ENCODE measurements around the gene RPTOR. TPM values are rescaled to one million over a fixed set of nuclear protein-coding genes. Genes with fewer than 3 reads are reported as not detected.

The RPTOR gene
- total RNA-seq, 6 experiments from 2014 or later, result 34.4 to 39.2 (median 35.5) TPM

- peaks cover 3% of the 10 kb centered on the region for H3K4me1 Mint-ChIP-seq (ENCODE audit: low read depth)
- H3K27ac Mint-ChIP-seq, result no peak overlapping the region
- TF ChIP-seq CTCF (IDR thresholded peaks at IDR 0.05), result no peak
- no peak for DNase-seq
- H3K9me3 Mint-ChIP-seq, result no peaks in the 10 kb centered on the region
- no peaks in the 10 kb centered on the region for H3K27me3 Mint-ChIP-seq (ENCODE audit: insufficient read depth)
- peaks cover 23% of the 10 kb centered on the region for H3K36me3 Mint-ChIP-seq (ENCODE audit: low read depth)
- H3K4me3 Mint-ChIP-seq, result no peak overlapping the region
These were observed 402.7 kb downstream of the RPTOR start for GRCh38 chr17:80947200-80947940.

DNA sequence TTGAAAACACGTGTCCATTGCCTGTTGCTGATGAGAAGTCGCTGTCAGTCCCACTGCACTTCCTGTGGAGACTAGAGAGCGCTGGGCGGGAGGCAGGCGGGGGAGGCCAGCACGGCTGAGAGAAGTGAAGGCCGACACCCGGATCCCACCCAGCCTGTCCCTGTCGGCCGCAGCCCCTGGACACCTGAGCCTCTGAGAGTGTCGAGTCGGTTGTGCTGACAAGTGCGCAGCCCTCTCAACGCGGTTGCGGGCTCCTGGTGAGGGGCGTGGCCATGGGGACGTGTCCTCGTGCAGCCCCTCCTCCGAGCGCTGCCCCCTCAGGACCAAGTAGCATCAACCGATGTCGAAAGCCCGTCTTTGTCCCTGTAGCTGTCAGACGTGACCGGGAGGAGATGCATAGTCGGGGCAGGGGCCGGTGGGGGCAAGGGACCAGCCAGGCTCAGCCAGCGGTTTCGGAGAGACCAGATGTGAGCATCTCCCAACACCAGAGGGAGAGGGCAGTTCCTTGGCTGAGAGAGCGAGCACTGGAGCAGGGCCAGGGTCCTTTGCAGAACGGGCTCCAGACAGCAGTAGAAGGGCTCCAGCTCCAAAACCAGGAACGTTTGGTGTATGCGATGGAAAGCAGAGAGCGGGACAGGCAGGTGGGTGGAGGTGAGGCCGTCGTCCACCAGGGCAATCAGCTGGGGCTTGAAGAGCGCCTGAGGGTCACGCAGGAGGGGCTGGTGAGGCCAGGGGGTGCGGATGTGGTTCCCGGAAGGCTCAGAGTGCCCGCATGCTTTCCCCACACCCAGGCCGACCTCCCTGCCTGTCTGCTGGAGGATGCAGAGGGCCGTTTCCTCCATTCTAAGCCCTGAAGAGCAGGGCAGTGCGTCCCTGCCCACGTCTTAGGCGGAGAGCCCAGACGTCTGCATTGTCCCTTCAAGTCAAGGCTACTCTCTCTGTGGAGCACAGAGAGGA, 403.7 kb downstream of the RPTOR start:
- Mint-ChIP-seq H3K4me3 (no peak overlapping the region), H3K27me3 (ENCODE audit: insufficient read depth) (no peaks in the 10 kb centered on the region), H3K4me1 (ENCODE audit: low read depth) (no peaks in the 10 kb centered on the region), H3K9me3 (no peaks in the 10 kb centered on the region), H3K36me3 (ENCODE audit: low read depth) (peaks cover 20% of the 10 kb centered on the region), H3K27ac (no peak overlapping the region)
- no peak for DNase-seq
- no peak for TF ChIP-seq CTCF (IDR thresholded peaks at IDR 0.05)

- H3K4me3 Mint-ChIP-seq, result no peak overlapping the region
- no peak for DNase-seq
- H3K27ac Mint-ChIP-seq, result no peak overlapping the region
- H3K9me3 Mint-ChIP-seq, result no peaks in the 10 kb centered on the region
- peaks cover 20% of the 10 kb centered on the region for H3K36me3 Mint-ChIP-seq (ENCODE audit: low read depth)
- no peaks in the 10 kb centered on the region for H3K4me1 Mint-ChIP-seq (ENCODE audit: low read depth)
- TF ChIP-seq CTCF (IDR thresholded peaks at IDR 0.05), result no peak
- H3K27me3 Mint-ChIP-seq (ENCODE audit: insufficient read depth), result no peaks in the 10 kb centered on the region
These were observed 404.4 kb downstream of the RPTOR start for GRCh38 chr17:80948976-80949450.

GRCh38 chr17:80949451-80950421, 405.1 kb downstream of the RPTOR start:
- Mint-ChIP-seq H3K27me3 (ENCODE audit: insufficient read depth) (no peaks in the 10 kb centered on the region), H3K4me1 (ENCODE audit: low read depth) (no peaks in the 10 kb centered on the region), H3K4me3 (no peak overlapping the region), H3K27ac (no peak overlapping the region), H3K9me3 (no peaks in the 10 kb centered on the region), H3K36me3 (ENCODE audit: low read depth) (peaks cover 20% of the 10 kb centered on the region)
- no peak; the same call in 1 of the 2 replicates for TF ChIP-seq CTCF (IDR thresholded peaks at IDR 0.05)
- DNase-seq, result no peak

Measured in HFFc6 (cell line).